Measurements from ENCODE around the gene IZUMO4.
A peak's percentile ranks its signal among the peaks of the same experiment; 100 is the strongest.
"Not testable (repeated sequence)": the region's sequence is repeated elsewhere in the genome, so short reads cannot be mapped to it uniquely, and the experiment has no call there.

The IZUMO4 gene

GRCh38 chr19:2083174-2083854, 13.4 kb upstream of the IZUMO4 start:
- DNase-seq, result peak; percentile 88

GRCh38 chr19:2084993-2085720, 11.6 kb upstream of the IZUMO4 start:
- peak; percentile 98 for DNase-seq

- DNase-seq, result peak; percentile 69
Measured at GRCh38 chr19:2086695-2087620, 9.8 kb upstream of the IZUMO4 start.

- DNase-seq, result no peak
Measured at GRCh38 chr19:2087621-2088100, 9.1 kb upstream of the IZUMO4 start.

GRCh38 chr19:2089001-2089711, 7.6 kb upstream of the IZUMO4 start:
- DNase-seq, result no peak

GRCh38 chr19:2089727-2090053, 7.0 kb upstream of the IZUMO4 start:
- DNase-seq, result no peak

- DNase-seq, result not testable (repeated sequence)
Measured at GRCh38 chr19:2091926-2092525, 4.7 kb upstream of the IZUMO4 start.

- DNase-seq, result peak; percentile 90
Measured at GRCh38 chr19:2096034-2096479, 658 bp upstream of the IZUMO4 start, which contains the start of gene MOB3A. MOB3A (minus strand) TSS chr19:2096326; CDS start chr19:2078560, 17,766 bp downstream.

GRCh38 chr19:2097203-2097885, 629 bp downstream of the IZUMO4 start:
- peak; percentile 48 for DNase-seq

- no peak for DNase-seq
Measured at GRCh38 chr19:2097886-2098327, 1.2 kb downstream of the IZUMO4 start.

- no peak for DNase-seq
Measured at GRCh38 chr19:2099054-2099501, 2.4 kb downstream of the IZUMO4 start.

- no peak for DNase-seq
Measured at GRCh38 chr19:2099937-2100718, 3.4 kb downstream of the IZUMO4 start.

GRCh38 chr19:2100719-2101061, 4.0 kb downstream of the IZUMO4 start:
- DNase-seq, result no peak

- DNase-seq, result no peak
Measured at GRCh38 chr19:2101417-2102335, 5.0 kb downstream of the IZUMO4 start.

- no peak for DNase-seq
Measured at GRCh38 chr19:2103045-2103707, 6.5 kb downstream of the IZUMO4 start.

- no peak for DNase-seq
Measured at GRCh38 chr19:2108251-2109016, 11.7 kb downstream of the IZUMO4 start.

GRCh38 chr19:2109046-2109864, 12.5 kb downstream of the IZUMO4 start:
- DNase-seq, result no peak
